HG02870 (cell line): ENCODE data around the gene UBE2K.
"Not testable (repeated sequence)": the region's sequence is repeated elsewhere in the genome, so short reads cannot be mapped to it uniquely, and the experiment has no call there.

Experiments
- ATAC-seq: cut with Tn5 transposase; IDR thresholded peaks from one replicate; pipeline ENCODE4 v1.9.1; 2021; ENCODE audit warnings: mild to moderate bottlenecking, moderate library complexity; ENCODE audit not compliant: unreplicated experiment

The UBE2K gene

GRCh38 chr4:39721788-39722187 lies 23.9 kb downstream of the UBE2K start:
- ATAC-seq: no peak

GRCh38 chr4:39729557-39729956 lies 31.6 kb downstream of the UBE2K start:
- no peak for ATAC-seq

- ATAC-seq: no peak
These were observed 32.1 kb downstream of the UBE2K start for GRCh38 chr4:39730072-39730471.

- no peak for ATAC-seq
These were observed 34.0 kb downstream of the UBE2K start for GRCh38 chr4:39731908-39732307.

- ATAC-seq: no peak
These were observed 34.8 kb downstream of the UBE2K start for GRCh38 chr4:39732728-39733127.

- not testable (repeated sequence) for ATAC-seq
These were observed 41.7 kb downstream of the UBE2K start for GRCh38 chr4:39739591-39739990.

- ATAC-seq: no peak
These were observed 43.5 kb downstream of the UBE2K start for GRCh38 chr4:39741401-39741800.

GRCh38 chr4:39745920-39746319 lies 48.0 kb downstream of the UBE2K start:
- no peak for ATAC-seq

- ATAC-seq: no peak
These were observed 52.3 kb downstream of the UBE2K start for GRCh38 chr4:39750216-39750615.

- ATAC-seq: no peak
These were observed 56.4 kb downstream of the UBE2K start for GRCh38 chr4:39754309-39754708.

GRCh38 chr4:39756159-39756558 lies 58.2 kb downstream of the UBE2K start:
- no peak for ATAC-seq

GRCh38 chr4:39758176-39758575 lies 60.2 kb downstream of the UBE2K start:
- ATAC-seq: no peak

GRCh38 chr4:39759569-39759968 lies 61.6 kb downstream of the UBE2K start:
- no peak for ATAC-seq

- ATAC-seq: no peak
These were observed 63.2 kb downstream of the UBE2K start for GRCh38 chr4:39761005-39761667.

GRCh38 chr4:39763714-39764572 lies 66.0 kb downstream of the UBE2K start:
- no peak for ATAC-seq

- ATAC-seq: no peak
These were observed 72.1 kb downstream of the UBE2K start for GRCh38 chr4:39770005-39770404.

GRCh38 chr4:39770471-39770870 lies 72.5 kb downstream of the UBE2K start:
- no peak for ATAC-seq

- no peak for ATAC-seq
These were observed 73.2 kb downstream of the UBE2K start for GRCh38 chr4:39770969-39771724.

- not testable (repeated sequence) for ATAC-seq
These were observed 84.1 kb downstream of the UBE2K start for GRCh38 chr4:39781988-39782387.

- ATAC-seq: no peak
These were observed 87.1 kb downstream of the UBE2K start for GRCh38 chr4:39785083-39785482.

GRCh38 chr4:39786838-39787237 lies 88.9 kb downstream of the UBE2K start:
- ATAC-seq: no peak

- ATAC-seq: no peak
These were observed 94.2 kb downstream of the UBE2K start for GRCh38 chr4:39792128-39792527.
